GM21447 (cell line): ENCODE data around the gene GFPT1.
"Not testable (repeated sequence)": the region's sequence is repeated elsewhere in the genome, so short reads cannot be mapped to it uniquely, and the experiment has no call there.

Experiments used
- ATAC-seq: cut with Tn5 transposase; IDR thresholded peaks from one replicate; pipeline ENCODE4 v1.9.1; 2021; ENCODE audit not compliant: unreplicated experiment

Gene GFPT1

DNA sequence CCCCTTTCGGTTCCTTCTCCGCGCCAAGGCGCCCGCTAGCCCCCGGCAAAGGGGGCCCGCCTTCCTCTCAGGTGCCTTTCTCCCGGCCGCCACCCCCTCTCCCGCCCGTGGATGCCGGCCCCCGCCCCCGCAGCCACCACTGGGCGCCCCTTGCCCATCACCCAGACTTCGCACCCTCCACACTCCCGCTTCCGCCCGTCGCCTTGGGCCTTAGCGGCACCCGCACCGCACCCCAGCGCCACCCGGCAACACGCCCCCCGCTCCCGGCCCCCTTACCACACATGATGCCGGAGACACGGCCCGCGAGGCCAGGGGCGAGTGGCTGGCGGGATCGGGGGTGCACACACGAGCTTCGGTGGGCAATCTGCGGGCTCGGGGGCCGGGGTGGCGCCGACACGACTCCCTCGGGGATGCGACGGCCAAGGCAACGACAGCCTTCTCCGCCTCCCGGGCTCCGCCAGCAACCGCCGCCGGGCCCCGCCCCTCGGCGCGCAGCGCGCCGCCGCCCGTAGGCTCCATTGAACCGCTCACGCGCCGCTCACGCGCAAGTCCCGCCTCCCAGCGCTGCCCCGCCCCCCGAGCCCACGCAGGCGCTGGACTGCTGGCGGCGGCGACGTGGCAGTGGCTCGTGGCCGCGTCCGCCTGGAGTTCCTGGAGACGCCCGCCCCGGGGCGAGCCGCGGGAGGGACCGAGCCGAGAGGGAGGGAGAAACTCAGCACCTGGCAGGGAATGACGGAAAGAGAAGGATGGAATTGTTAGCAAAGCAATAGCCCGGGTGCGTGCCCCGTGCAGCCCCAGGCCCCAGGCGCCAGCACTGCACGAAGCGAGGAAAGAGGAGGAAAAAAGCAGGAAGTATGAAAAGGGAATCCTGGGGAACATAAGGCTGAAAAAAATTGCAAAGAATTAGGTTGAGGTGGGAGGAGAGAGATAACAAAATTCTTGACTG is at the start of gene GFPT1:
Gene GFPT1 (minus strand): TSS at position 439 of the 946 bp plus-strand sequence. CDS start 156 bp downstream, at position 283.
- ATAC-seq: peak; percentile 78

GRCh38 chr2:69436596-69436937 is 49.5 kb upstream of the GFPT1 start:
- peak; percentile 1 for ATAC-seq

DNA sequence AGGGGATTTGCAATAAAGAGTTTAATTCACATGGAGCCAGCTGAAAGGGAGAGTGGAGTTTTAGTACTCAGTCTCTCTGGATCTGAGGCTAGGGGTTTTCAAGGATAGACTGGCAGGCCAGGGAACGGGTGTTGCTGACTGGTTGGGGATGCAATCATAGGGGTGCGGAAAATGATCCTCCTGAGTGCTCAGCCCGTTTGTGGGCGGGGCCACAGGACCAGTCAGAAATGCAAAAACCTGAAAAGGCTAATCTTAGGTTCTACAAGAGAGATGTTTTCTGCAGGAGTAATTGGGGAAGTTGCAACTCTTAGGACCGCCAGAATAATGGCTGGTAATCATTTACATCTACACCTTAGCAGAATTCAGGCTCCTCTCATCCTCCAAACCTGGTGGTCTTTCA is 47.7 kb upstream of the GFPT1 start:
- ATAC-seq: no peak

DNA sequence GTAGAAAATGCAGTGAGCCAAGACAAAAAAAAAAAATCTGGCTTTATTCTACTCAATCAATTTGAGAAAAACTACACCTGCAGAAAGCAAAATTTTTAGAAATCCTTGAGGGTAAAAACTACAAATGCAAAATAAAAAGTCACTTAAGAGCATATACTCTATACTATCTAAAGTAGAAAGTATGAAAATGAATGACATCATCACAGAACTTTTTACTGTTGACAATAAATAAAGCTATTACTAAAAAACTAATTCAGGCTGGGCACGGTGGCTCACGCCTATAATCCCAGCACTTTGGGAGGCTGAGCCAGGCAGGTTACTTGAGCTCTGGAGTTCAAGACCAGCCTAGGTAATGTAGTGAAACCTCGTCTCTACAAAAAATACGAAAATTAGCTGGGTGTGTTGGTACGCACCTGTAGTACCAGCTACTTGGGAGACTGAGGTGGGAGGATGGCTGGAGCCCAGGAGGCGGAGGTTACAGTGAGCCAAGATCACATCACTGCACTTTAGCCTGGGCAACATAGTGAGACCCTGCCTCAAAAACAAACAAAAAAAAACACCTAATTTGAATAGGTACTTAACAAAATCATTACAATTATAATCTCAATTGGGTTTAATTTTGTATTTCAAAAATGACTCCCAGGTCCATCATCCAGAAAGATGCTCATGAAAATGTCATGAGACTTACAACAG is 42.6 kb upstream of the GFPT1 start:
- ATAC-seq: no peak

DNA sequence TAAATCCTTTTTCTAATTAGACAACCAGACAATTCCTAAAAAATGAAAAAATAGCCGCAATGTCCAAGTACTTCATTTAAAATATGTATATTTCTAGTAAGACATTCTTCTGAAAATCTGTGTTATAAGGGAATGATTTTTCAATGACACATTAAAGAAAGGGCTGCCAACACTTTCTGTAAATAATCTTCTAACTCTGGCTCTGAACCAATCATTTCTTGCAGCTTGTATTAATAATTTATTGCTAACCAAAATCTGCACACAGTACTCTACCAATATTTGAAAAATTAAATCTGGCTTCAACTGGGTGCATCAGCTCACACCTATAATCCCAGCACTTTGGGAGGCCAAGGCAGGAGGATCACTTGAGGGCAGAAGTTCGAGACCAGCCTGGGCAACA is 42.0 kb upstream of the GFPT1 start:
- ATAC-seq: no peak

DNA sequence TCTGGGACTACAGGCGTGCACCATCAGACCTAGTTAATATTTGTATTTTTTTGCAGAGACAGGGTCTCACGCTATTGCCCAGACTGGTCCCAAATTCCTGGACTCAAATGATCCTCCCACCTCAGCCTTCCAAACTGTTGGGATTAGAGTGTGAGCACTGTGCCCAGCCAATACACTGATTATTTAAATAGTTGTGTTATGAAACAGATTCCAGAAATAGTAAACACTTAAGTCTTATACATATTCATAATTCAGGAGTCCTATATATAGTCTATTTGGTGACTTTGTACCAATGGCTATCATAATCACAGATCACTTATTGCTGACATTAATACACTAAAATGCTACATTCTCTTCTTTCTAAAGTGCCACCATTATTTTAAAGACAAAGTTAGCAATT is 37.4 kb upstream of the GFPT1 start:
- ATAC-seq: no peak

DNA sequence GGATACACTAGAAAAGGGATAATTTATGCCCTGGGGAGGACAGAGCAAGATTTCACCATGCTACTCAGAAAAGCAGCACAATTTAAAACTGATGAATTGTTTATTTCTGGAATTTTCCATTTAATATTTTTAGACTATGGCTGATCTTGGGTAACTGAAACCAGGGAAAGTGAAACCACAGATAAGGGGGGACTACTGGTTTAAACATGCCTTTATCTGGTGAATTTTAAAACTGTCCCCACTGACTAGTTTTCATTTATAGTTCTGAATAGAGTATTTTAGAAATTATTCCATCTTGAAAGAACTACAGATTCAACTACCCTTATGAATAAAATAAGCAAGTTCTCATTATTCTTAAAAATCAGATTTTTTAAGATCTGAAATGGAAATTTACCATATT is 35.2 kb upstream of the GFPT1 start:
- no peak for ATAC-seq

- not testable (repeated sequence) for ATAC-seq
Measured at GRCh38 chr2:69419111-69419510, 32.1 kb upstream of the GFPT1 start.

GRCh38 chr2:69416147-69416546 is 29.1 kb upstream of the GFPT1 start:
- no peak for ATAC-seq

- no peak for ATAC-seq
Measured at GRCh38 chr2:69411120-69411519, 24.1 kb upstream of the GFPT1 start.

DNA sequence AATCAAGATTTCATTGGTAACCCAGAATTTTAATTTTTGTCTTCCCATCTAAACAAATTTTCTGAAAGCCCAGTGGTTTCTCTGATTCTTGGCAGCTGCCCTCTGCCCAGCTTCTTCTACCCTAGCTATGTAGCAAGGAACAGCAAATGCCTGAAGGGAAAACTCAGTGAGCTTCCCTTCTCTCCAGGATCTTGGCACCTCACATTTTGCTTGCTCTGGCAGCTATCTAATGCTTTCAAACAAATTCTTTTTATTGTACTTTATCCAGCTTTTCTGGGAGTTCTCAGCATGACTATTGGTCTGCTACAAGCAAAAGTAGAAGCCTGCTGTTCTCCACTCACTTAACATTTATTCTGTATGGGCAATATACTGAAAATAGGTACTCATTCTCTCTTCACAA is 18.3 kb upstream of the GFPT1 start:
- ATAC-seq: no peak

DNA sequence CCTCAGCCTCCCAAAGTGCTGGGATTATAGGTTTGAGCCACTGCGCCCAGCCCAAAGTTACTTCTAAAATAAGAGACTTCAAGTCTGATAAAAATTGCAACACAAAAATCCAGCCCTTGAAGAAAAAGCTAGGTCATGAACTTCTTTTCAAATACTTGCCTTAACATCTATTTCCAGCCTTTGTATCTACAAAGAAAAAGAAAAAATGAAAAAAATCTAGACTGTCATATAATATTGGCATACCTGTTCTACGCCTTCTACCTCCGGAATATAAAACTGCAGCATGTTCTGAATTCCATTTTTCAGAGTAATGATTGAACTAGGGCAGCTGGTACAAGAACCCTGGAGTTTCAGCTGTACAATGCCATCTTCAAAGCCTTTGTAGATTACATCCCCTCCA is 13.1 kb upstream of the GFPT1 start:
- no peak for ATAC-seq

- no peak for ATAC-seq
Measured at GRCh38 chr2:69397234-69397633, 10.2 kb upstream of the GFPT1 start.

GRCh38 chr2:69395866-69396265 is 8.8 kb upstream of the GFPT1 start:
- no peak for ATAC-seq

DNA sequence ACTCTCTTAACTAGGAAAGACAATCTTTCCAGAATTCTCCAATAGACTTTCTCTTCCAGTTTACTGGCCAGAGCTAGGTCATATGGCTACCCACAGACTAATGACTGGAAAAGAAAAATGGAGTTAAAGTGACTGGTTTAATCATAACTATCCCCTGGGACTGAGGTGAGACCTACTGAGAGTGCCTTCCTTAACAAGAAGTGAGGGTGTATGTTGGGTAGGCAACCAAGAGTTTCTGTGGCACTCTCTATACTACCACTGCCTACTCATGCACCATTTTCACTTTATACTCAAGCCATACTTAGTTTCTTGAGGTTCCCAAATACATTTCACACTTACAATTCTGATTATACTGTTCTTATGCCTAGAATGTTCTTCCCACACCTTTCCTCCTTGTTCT is 6.9 kb upstream of the GFPT1 start:
- ATAC-seq: no peak

DNA sequence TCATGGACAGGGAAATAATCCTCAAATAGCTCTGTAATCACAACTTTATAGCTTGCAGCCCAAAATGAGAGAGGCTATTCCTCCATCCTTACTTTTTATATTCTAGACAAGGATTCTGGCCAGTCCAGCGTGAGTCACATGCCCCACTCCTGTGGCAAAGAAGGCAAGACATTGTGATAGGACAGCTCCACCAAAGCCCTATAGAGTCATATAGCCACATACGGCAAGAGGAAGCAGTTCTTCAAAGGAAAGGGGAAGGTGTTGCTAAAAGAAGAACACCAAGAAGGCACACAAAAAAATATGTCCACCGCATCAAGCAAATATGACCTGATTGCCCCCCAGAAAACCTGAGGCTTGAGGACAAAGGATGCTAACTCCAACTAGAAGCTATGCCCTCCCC is 3.4 kb upstream of the GFPT1 start:
- ATAC-seq: no peak

- ATAC-seq: no peak
Measured at GRCh38 chr2:69390001-69390400, 3.0 kb upstream of the GFPT1 start.

DNA sequence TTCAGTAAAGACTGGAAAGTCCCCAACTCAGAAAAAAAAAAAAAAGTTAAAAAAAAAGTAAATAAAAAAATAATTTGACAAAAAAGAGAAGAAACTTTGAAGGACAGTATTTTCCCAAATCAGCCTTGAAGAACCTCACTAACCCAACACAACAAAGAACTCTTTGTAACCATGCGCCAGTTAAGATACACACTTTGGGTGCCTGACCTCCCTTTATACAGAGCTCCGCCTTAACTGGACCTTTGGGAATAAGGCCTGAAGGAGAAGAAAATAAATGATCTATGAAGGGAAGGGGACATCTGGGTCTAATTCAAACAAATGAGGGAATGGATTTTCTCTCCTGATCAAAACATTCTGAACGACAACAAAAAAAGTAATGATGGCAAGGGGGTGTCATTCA is 2.2 kb upstream of the GFPT1 start:
- ATAC-seq: no peak

GRCh38 chr2:69387770-69388481 is 899 bp upstream of the GFPT1 start:
- ATAC-seq: no peak

DNA sequence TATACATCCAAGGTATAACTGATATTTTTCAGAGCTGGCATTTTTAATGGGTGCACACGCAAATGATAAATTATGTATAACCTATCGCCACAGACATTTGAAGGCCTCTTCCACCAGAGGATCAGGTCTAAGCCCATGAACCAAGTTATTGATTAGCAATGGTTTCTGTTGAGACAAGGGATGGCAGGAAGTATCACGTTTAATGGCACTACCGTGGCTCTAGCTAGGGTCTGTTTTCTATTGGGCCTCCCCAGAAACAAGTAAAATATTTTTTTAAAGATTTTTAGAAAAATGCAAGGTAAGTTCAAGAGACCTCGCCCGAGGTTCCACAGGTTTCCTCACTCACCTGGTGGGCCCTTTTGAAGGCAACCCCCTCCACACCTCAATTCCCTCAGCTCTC is 667 bp downstream of the GFPT1 start:
- ATAC-seq: peak; percentile 34

GRCh38 chr2:69385443-69386151 is 1.4 kb downstream of the GFPT1 start:
- no peak for ATAC-seq
